ENCODE results near the gene SDK2.

SDK2 gene

GRCh38 chr17:73531158-73531557, 113.1 kb downstream of the SDK2 start:
- Histone ChIP-seq H3K4me1 (ENCODE audit: low read length) (no peaks in the 10 kb centered on the region), H3K27me3 (replicated peaks; ENCODE audit: insufficient read depth, low read length) (peaks cover 87% of the 10 kb centered on the region), H3K4me2 (ENCODE audit: low read depth, low read length) (no peak overlapping the region), H2AFZ (ENCODE audit: low read length) (no peak overlapping the region), H4K20me1 (ENCODE audit: insufficient read depth, low read length) (no peaks in the 10 kb centered on the region), H3K36me3 (replicated peaks; ENCODE audit: insufficient read depth, low read length) (no peaks in the 10 kb centered on the region), H3K9me2 (replicated peaks; ENCODE audit: insufficient read depth, low read length) (no peaks in the 10 kb centered on the region), H3K9ac (ENCODE audit: low read length) (no peak overlapping the region), H3K9me3 (replicated peaks; ENCODE audit: insufficient read depth, low read length) (no peaks in the 10 kb centered on the region), H3K27ac (ENCODE audit: low read length) (no peak overlapping the region), H3K79me2 (ENCODE audit: low read length) (no peaks in the 10 kb centered on the region), H3F3A (ENCODE audit: insufficient read depth, low read length) (no peaks in the 10 kb centered on the region), H3K4me3 (ENCODE audit: low read length) (no peak overlapping the region)
- TF ChIP-seq EZH2phosphoT487 (IDR thresholded peaks at IDR 0.05; ENCODE audit: low read length) (no peak), CTCF (IDR thresholded peaks at IDR 0.05; ENCODE audit: low read length) (no peak), EZH2 (optimal IDR thresholded peaks at IDR 0.05; ENCODE audit: low read depth, low read length) (no peak)
- no peak for DNase-seq

- Histone ChIP-seq H3K4me1 (ENCODE audit: low read length) (no peaks in the 10 kb centered on the region), H3K79me2 (ENCODE audit: low read length) (no peaks in the 10 kb centered on the region), H3K4me2 (ENCODE audit: low read depth, low read length) (no peak overlapping the region), H3K9ac (ENCODE audit: low read length) (no peak overlapping the region), H3K9me2 (replicated peaks; ENCODE audit: insufficient read depth, low read length) (no peaks in the 10 kb centered on the region), H3K9me3 (replicated peaks; ENCODE audit: insufficient read depth, low read length) (no peaks in the 10 kb centered on the region), H3K27me3 (replicated peaks; ENCODE audit: insufficient read depth, low read length) (peaks cover 84% of the 10 kb centered on the region), H3K4me3 (ENCODE audit: low read length) (no peak overlapping the region), H2AFZ (ENCODE audit: low read length) (no peak overlapping the region), H4K20me1 (ENCODE audit: insufficient read depth, low read length) (no peaks in the 10 kb centered on the region), H3K36me3 (replicated peaks; ENCODE audit: insufficient read depth, low read length) (no peaks in the 10 kb centered on the region), H3F3A (ENCODE audit: insufficient read depth, low read length) (no peaks in the 10 kb centered on the region), H3K27ac (ENCODE audit: low read length) (no peak overlapping the region)
- no peak for DNase-seq
- TF ChIP-seq EZH2 (optimal IDR thresholded peaks at IDR 0.05; ENCODE audit: low read depth, low read length) (no peak), CTCF (IDR thresholded peaks at IDR 0.05; ENCODE audit: low read length) (no peak), EZH2phosphoT487 (IDR thresholded peaks at IDR 0.05; ENCODE audit: low read length) (no peak)
These were observed 115.6 kb downstream of the SDK2 start for GRCh38 chr17:73528679-73529078.

GRCh38 chr17:73526952-73527351, 117.3 kb downstream of the SDK2 start:
- Histone ChIP-seq H3K9me2 (replicated peaks; ENCODE audit: insufficient read depth, low read length) (no peaks in the 10 kb centered on the region), H2AFZ (ENCODE audit: low read length) (no peak overlapping the region), H3F3A (ENCODE audit: insufficient read depth, low read length) (no peaks in the 10 kb centered on the region), H3K9ac (ENCODE audit: low read length) (no peak overlapping the region), H4K20me1 (ENCODE audit: insufficient read depth, low read length) (no peaks in the 10 kb centered on the region), H3K27me3 (replicated peaks; ENCODE audit: insufficient read depth, low read length) (peaks cover 89% of the 10 kb centered on the region), H3K79me2 (ENCODE audit: low read length) (no peaks in the 10 kb centered on the region), H3K4me3 (ENCODE audit: low read length) (no peak overlapping the region), H3K4me1 (ENCODE audit: low read length) (no peaks in the 10 kb centered on the region), H3K27ac (ENCODE audit: low read length) (no peak overlapping the region), H3K4me2 (ENCODE audit: low read depth, low read length) (no peak overlapping the region), H3K36me3 (replicated peaks; ENCODE audit: insufficient read depth, low read length) (no peaks in the 10 kb centered on the region), H3K9me3 (replicated peaks; ENCODE audit: insufficient read depth, low read length) (no peaks in the 10 kb centered on the region)
- no peak for DNase-seq
- TF ChIP-seq EZH2 (optimal IDR thresholded peaks at IDR 0.05; ENCODE audit: low read depth, low read length) (no peak), CTCF (IDR thresholded peaks at IDR 0.05; ENCODE audit: low read length) (no peak), EZH2phosphoT487 (IDR thresholded peaks at IDR 0.05; ENCODE audit: low read length) (no peak)

All from MM.1S (cell line).